GM12891 (cell line): ENCODE data around the gene XRRA1. TPM values are rescaled to one million over a fixed set of nuclear protein-coding genes. Genes with fewer than 3 reads are reported as not detected.
"Not testable (repeated sequence)": the region's sequence is repeated elsewhere in the genome, so short reads cannot be mapped to it uniquely, and the experiment has no call there.

ENCODE experiments used
- DNase-seq: peaks from one replicate; pipeline ENCODE4 v3.0.0; 2011; ENCODE audit warnings: low spot score; ENCODE audit not compliant: insufficient read length
- FAIRE-seq: peaks from 2 replicates; lab custom pipeline; 2011; peaks lifted over from hg19 to GRCh38; lab: Jason Lieb, UNC
- PAX5 ChIP-seq: IDR thresholded peaks from 2 replicates; pipeline ENCODE4 v1.6.1; 2011; ENCODE audit warnings: low read length, moderate library complexity, mild to moderate bottlenecking; ENCODE audit not compliant: insufficient read depth, severe bottlenecking
- POLR2A ChIP-seq: IDR thresholded peaks from 2 replicates; pipeline ENCODE4 v1.6.1; 2011; ENCODE audit warnings: low read depth, low read length, control low read depth
- POLR2AphosphoS5 ChIP-seq: IDR thresholded peaks from 2 replicates; pipeline ENCODE4 v1.6.1; 2011; ENCODE audit warnings: low read depth, low read length, control low read depth
- POU2F2 ChIP-seq: IDR thresholded peaks from 2 replicates; pipeline ENCODE4 v1.6.1; 2011; ENCODE audit warnings: low read depth, mild to moderate bottlenecking, control low read depth, low read length, moderate library complexity
- SPI1 ChIP-seq: IDR thresholded peaks from 2 replicates; pipeline ENCODE4 v1.6.1; 2011; ENCODE audit warnings: low read depth, low read length, control low read depth
- TAF1 ChIP-seq: IDR thresholded peaks from 2 replicates; pipeline ENCODE4 v1.6.1; 2011; ENCODE audit warnings: low read depth, low read length, control low read depth
- polyA plus RNA-seq: library from polyadenylated mRNA; unstranded; fragments of >200 nt; gene quantifications from one replicate; pipeline ENCODE4 v1.2.1, GENCODE V29; 2012; ENCODE audit warnings: low read depth, missing spikeins, inconsistent platforms; ENCODE audit not compliant: missing spikeins

Gene XRRA1
- polyA plus RNA-seq = 3.3 TPM

GRCh38 chr11:74948898-74949752, at the start of gene XRRA1, which contains the start of gene SPCS2:
XRRA1 (minus strand) TSS chr11:74949091; CDS start chr11:74940878, 8,213 bp downstream.
SPCS2 (plus strand) TSS chr11:74949266; CDS start chr11:74949286, 20 bp downstream.
- TF ChIP-seq PAX5 (peak; percentile 63), POLR2A (peak; percentile 95), POLR2AphosphoS5 (peak; percentile 94), SPI1 (no peak), POU2F2 (no peak; the same call in none of the 2 replicates), TAF1 (peak; percentile 97)
- peak; percentile 100 for FAIRE-seq
- peak; percentile 83 for DNase-seq

- FAIRE-seq = no peak
- DNase-seq = peak; percentile 12
- TF ChIP-seq POLR2AphosphoS5 (no peak), POLR2A (no peak), SPI1 (no peak), TAF1 (no peak), PAX5 (no peak), POU2F2 (no peak)
These were observed 44.0 kb upstream of the XRRA1 start for GRCh38 chr11:74992852-74993251.

GRCh38 chr11:74990941-74991340, 42.0 kb upstream of the XRRA1 start:
- no peak for DNase-seq
- FAIRE-seq = no peak
- no peak for TF ChIP-seq SPI1
- no peak for TF ChIP-seq PAX5
- TF ChIP-seq POLR2AphosphoS5 = no peak
- TF ChIP-seq POLR2A = no peak

GRCh38 chr11:74990150-74990549, 41.3 kb upstream of the XRRA1 start:
- FAIRE-seq, DNase-seq: not testable (repeated sequence)

- DNase-seq (no peak), FAIRE-seq (no peak)
These were observed 40.4 kb upstream of the XRRA1 start for GRCh38 chr11:74989260-74989638.

GRCh38 chr11:74988541-74989259, 39.8 kb upstream of the XRRA1 start, which contains the start of gene NEU3:
NEU3 (plus strand) TSS chr11:74988933; CDS start chr11:74989061, 128 bp downstream.
- DNase-seq (peak; percentile 77), FAIRE-seq (peak; percentile 99)
- peak; percentile 44; the same call in 1 of the 2 replicates for TF ChIP-seq TAF1
- peak; percentile 81 for TF ChIP-seq POLR2A
- TF ChIP-seq SPI1 = no peak
- no peak for TF ChIP-seq POU2F2
- TF ChIP-seq POLR2AphosphoS5 = peak; percentile 88

More at GRCh38 chr11:74989260-74989638, 40.4 kb upstream of the XRRA1 start:
- TF ChIP-seq POLR2AphosphoS5 (no peak), SPI1 (peak; percentile 36; the same call in 1 of the 2 replicates), PAX5 (no peak)

- TF ChIP-seq SPI1 = no peak
- TF ChIP-seq POLR2A = no peak
- no peak for TF ChIP-seq POU2F2
- TF ChIP-seq POLR2AphosphoS5 = no peak
- TF ChIP-seq TAF1 = no peak
- no peak for TF ChIP-seq PAX5
- DNase-seq = no peak
- no peak for FAIRE-seq
These were observed 35.8 kb upstream of the XRRA1 start for GRCh38 chr11:74984730-74985129.

GRCh38 chr11:74984070-74984469, 35.2 kb upstream of the XRRA1 start:
- FAIRE-seq (no peak), DNase-seq (no peak)
- TF ChIP-seq POLR2AphosphoS5 (no peak), SPI1 (no peak), POU2F2 (no peak), POLR2A (no peak), PAX5 (no peak), TAF1 (no peak)

GRCh38 chr11:74981888-74982287, 33.0 kb upstream of the XRRA1 start:
- DNase-seq = no peak
- TF ChIP-seq PAX5 = no peak
- no peak for TF ChIP-seq POU2F2
- TF ChIP-seq SPI1 = no peak
- TF ChIP-seq POLR2AphosphoS5 = no peak
- TF ChIP-seq TAF1 = no peak
- no peak for TF ChIP-seq POLR2A
- no peak for FAIRE-seq
